ENCODE data around the gene MINDY2.

DNA sequence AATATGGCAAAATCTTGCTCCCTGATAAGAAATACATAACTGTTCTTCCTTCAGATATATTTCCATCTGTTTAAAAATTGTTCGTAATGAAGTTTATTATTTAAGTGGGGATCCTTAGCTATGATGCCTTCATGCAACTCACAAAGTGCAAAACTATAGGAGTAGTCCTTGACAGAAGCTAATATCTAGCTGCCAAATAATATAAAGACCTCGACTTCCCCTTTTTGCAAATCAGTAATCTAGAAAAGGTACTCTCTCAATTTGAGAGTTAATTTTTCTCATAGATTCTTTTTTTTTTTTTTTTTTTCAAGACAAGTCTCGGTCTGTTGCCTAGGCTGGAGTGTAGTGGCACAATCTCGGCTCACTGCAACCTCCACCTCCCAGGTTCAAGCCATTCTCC lies 139.4 kb downstream of the MINDY2 start:
- TF ChIP-seq, protein P1, sequence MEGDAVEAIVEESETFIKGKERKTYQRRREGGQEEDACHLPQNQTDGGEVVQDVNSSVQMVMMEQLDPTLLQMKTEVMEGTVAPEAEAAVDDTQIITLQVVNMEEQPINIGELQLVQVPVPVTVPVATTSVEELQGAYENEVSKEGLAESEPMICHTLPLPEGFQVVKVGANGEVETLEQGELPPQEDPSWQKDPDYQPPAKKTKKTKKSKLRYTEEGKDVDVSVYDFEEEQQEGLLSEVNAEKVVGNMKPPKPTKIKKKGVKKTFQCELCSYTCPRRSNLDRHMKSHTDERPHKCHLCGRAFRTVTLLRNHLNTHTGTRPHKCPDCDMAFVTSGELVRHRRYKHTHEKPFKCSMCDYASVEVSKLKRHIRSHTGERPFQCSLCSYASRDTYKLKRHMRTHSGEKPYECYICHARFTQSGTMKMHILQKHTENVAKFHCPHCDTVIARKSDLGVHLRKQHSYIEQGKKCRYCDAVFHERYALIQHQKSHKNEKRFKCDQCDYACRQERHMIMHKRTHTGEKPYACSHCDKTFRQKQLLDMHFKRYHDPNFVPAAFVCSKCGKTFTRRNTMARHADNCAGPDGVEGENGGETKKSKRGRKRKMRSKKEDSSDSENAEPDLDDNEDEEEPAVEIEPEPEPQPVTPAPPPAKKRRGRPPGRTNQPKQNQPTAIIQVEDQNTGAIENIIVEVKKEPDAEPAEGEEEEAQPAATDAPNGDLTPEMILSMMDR (IDR thresholded peaks at IDR 0.05; ENCODE audit: low read length): no peak
- TF ChIP-seq EZH2phosphoT487 (IDR thresholded peaks at IDR 0.05; ENCODE audit: low read length): no peak
